ENCODE data around the gene PRPSAP1. TPM values are rescaled to one million over a fixed set of nuclear protein-coding genes. Genes with fewer than 3 reads are reported as not detected.

PRPSAP1 gene
- total RNA-seq, 1 donor from 2014 or later, result 69.7 TPM

DNA sequence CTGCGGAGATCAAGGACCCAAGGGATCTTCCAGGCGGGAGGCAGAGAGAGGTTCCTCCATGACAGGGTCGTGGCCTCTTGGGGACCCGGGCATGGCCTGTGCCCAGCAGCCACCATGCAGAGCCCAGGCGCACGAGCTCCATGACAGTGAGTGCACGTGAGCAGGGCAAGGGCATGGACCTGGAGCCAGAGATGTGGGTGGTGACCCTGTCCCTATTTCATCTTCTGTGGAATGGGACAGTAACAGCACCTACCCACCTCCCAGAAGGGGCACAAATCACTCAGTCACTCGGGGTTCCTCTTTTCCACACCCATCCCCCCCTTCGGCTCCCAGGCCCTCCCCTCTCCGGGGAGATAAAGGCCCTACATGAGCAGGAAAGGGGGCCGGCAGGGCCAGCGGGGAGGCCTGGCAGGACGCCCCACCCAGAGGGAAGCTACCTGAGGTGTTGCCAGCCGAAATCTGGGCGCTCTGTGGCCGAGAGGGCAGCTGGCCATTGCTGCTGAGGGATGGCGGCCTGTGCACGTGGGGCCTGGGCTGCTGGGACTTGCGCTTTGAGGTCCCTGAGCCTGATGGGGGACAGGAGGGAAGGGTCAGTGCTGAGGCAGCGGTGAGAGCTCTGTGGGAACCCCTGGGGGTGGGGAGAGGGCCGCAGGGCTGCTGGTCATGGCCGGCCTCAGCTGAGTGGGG, 78.2 kb downstream of the PRPSAP1 start:
- no peaks in the 10 kb centered on the region for H3K27me3 Mint-ChIP-seq (ENCODE audit: unreplicated experiment)
- H3K4me1 Mint-ChIP-seq (ENCODE audit: unreplicated experiment), result peaks cover 9% of the 10 kb centered on the region
- H3K27ac Mint-ChIP-seq (ENCODE audit: unreplicated experiment), result no peak overlapping the region
- H3K9me3 Mint-ChIP-seq (ENCODE audit: unreplicated experiment), result no peaks in the 10 kb centered on the region
- H3K4me3 Mint-ChIP-seq (ENCODE audit: unreplicated experiment), result no peak overlapping the region
- no peak for DNase-seq (ENCODE audit: extremely low spot score, unreplicated experiment)
- TF ChIP-seq, protein P1, sequence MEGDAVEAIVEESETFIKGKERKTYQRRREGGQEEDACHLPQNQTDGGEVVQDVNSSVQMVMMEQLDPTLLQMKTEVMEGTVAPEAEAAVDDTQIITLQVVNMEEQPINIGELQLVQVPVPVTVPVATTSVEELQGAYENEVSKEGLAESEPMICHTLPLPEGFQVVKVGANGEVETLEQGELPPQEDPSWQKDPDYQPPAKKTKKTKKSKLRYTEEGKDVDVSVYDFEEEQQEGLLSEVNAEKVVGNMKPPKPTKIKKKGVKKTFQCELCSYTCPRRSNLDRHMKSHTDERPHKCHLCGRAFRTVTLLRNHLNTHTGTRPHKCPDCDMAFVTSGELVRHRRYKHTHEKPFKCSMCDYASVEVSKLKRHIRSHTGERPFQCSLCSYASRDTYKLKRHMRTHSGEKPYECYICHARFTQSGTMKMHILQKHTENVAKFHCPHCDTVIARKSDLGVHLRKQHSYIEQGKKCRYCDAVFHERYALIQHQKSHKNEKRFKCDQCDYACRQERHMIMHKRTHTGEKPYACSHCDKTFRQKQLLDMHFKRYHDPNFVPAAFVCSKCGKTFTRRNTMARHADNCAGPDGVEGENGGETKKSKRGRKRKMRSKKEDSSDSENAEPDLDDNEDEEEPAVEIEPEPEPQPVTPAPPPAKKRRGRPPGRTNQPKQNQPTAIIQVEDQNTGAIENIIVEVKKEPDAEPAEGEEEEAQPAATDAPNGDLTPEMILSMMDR (IDR thresholded peaks at IDR 0.05), result no peak
- no peaks in the 10 kb centered on the region for H3K36me3 Mint-ChIP-seq (ENCODE audit: unreplicated experiment)

DNA sequence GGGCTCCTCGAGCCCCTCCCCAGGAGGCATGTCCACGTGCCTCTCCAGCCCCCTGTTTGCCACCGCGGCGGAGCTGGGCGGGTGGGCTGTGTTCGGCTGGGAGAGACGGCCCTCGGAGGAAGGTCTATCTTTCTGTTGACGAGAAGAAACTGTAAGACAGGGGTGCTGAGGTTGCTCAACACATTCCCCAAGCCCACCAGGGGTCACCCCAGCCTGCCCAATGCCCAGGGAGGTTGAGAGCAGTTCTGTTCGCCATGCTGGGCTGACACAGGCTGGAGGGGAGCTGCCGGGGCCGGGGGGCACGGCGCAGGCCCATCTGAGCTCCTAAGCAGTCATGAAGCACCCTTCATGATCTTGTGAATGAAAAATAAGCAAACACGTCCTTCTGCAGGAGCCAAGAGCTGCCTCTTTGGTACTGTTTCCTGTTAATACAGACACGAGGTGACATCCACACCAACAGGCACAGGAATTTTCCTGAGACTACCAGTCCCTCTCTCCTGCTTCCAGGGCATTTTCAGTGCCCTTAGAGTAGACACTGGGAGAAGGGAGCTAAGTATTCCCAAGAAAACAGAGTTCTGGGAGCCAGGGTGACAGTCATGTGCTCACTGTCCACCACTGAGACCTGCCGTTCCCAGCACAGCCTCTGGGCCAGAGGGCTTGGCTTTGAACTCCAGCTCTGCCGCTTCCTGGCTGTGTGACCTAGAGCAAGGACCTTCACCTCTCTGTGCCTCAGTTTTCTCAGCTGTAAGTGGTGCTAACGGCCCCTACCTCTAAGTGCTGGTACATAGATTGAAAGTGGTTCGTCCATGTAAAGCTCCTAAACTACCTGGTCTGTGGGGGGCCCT, 79.4 kb downstream of the PRPSAP1 start:
- H3K36me3 Mint-ChIP-seq (ENCODE audit: unreplicated experiment), result no peaks in the 10 kb centered on the region
- no peaks in the 10 kb centered on the region for H3K27me3 Mint-ChIP-seq (ENCODE audit: unreplicated experiment)
- TF ChIP-seq, protein P1 (IDR thresholded peaks at IDR 0.05), result no peak
- no peak overlapping the region for H3K27ac Mint-ChIP-seq (ENCODE audit: unreplicated experiment)
- H3K4me1 Mint-ChIP-seq (ENCODE audit: unreplicated experiment), result peaks cover 12% of the 10 kb centered on the region
- H3K9me3 Mint-ChIP-seq (ENCODE audit: unreplicated experiment), result no peaks in the 10 kb centered on the region
- no peak overlapping the region for H3K4me3 Mint-ChIP-seq (ENCODE audit: unreplicated experiment)
- DNase-seq (ENCODE audit: extremely low spot score, unreplicated experiment), result no peak

GRCh38 chr17:76273445-76274111, 80.1 kb downstream of the PRPSAP1 start:
- H3K36me3 Mint-ChIP-seq (ENCODE audit: unreplicated experiment), result no peaks in the 10 kb centered on the region
- no peak overlapping the region for H3K27ac Mint-ChIP-seq (ENCODE audit: unreplicated experiment)
- DNase-seq (ENCODE audit: extremely low spot score, unreplicated experiment), result no peak
- no peaks in the 10 kb centered on the region for H3K27me3 Mint-ChIP-seq (ENCODE audit: unreplicated experiment)
- peaks cover 18% of the 10 kb centered on the region for H3K4me1 Mint-ChIP-seq (ENCODE audit: unreplicated experiment)
- no peak overlapping the region for H3K4me3 Mint-ChIP-seq (ENCODE audit: unreplicated experiment)
- TF ChIP-seq, protein P1 (IDR thresholded peaks at IDR 0.05), result no peak
- H3K9me3 Mint-ChIP-seq (ENCODE audit: unreplicated experiment), result no peaks in the 10 kb centered on the region

- H3K27ac Mint-ChIP-seq (ENCODE audit: unreplicated experiment), result no peak overlapping the region
- no peak overlapping the region for H3K4me3 Mint-ChIP-seq (ENCODE audit: unreplicated experiment)
- no peak for DNase-seq (ENCODE audit: extremely low spot score, unreplicated experiment)
- TF ChIP-seq, protein P1 (IDR thresholded peaks at IDR 0.05), result no peak
- no peaks in the 10 kb centered on the region for H3K9me3 Mint-ChIP-seq (ENCODE audit: unreplicated experiment)
- no peaks in the 10 kb centered on the region for H3K36me3 Mint-ChIP-seq (ENCODE audit: unreplicated experiment)
- no peaks in the 10 kb centered on the region for H3K27me3 Mint-ChIP-seq (ENCODE audit: unreplicated experiment)
- H3K4me1 Mint-ChIP-seq (ENCODE audit: unreplicated experiment), result peaks cover 23% of the 10 kb centered on the region
Measured at GRCh38 chr17:76272541-76273444, 80.9 kb downstream of the PRPSAP1 start.
